ENCODE data around the gene OR52D1.

OR52D1 gene

DNA sequence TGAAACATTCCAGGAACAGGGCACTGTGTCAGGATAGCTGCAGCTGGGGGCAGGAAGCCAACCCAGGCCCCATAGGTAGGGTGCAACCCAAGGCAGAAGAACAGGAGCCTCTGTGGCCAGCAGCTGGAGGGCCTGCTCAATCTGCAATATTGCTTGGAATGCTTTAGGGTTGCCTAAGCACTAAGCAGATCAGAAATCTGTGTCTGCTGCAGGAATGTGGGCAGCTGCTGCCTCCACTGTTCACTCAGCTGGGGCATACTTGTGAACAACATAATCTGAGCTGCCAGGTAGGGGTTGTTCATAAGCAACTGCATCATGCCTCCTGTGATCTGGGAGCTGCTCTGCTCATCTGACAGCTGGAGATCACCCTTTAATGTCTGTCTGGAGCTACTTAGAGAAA is 26.4 kb downstream of the OR52D1 start:
- no peak for DNase-seq

DNA sequence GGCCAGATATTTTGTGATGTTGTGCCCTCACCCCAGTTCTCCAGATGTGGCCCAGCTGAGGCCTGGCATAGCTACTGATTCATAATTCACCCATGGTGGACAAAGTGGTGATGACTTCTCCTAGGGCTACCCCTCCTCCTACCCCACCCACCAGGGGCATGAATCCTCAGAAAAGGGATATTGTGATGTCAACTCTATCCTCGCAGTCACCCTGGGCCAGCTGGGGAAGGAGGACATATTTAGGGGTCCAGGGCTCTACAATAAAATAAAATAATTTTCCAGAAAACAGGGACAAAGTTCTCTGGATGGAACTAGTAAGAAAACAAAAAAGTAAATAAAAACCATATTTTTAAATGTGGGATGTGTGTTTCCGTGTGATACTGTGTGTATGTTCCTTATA is 28.1 kb downstream of the OR52D1 start, which contains the start of gene UBQLNL:
TSS of gene UBQLNL (minus strand) at position 101 of the 400 bp plus-strand sequence. CDS start 258 bp downstream, outside the sequence.
- no peak for DNase-seq

DNA sequence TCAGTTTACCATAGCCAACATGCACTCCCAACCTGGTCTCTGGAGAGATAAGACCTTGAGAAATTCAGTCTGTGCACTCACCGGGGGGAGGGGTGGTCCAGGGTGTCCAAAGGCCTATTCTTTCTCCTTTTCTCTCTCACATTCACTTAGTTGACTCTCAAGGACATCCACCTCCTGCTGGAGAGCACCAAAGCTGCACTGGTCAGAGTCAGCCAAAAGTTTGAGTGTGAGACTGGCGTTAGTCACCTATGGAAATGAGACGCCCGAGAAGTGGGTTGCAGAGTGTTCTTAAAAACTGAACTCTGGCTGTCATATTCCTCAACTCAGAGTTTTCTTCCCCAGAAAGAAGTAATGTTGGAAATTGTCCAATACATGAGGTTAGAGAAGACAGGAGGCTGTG is 33.1 kb downstream of the OR52D1 start:
- DNase-seq: no peak

DNA sequence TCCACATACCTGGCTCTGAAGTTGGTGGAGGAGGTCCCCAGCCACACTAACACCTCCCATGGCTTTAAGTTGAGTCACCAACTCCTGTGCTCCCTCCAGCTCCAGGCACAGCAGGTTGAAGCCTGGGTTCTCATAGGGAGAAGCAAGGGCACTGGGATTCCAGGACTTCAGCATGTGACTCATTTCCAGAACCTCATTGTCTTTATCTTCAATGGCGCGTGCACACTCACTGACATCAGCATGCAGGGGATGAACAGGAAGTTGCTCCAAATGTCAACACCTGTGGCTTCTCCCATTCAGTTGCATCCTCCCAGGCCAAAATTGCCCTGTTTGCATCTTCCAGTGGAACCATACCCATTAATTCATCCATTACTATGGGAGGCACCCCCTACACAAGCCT is 33.8 kb downstream of the OR52D1 start:
- DNase-seq: no peak

DNA sequence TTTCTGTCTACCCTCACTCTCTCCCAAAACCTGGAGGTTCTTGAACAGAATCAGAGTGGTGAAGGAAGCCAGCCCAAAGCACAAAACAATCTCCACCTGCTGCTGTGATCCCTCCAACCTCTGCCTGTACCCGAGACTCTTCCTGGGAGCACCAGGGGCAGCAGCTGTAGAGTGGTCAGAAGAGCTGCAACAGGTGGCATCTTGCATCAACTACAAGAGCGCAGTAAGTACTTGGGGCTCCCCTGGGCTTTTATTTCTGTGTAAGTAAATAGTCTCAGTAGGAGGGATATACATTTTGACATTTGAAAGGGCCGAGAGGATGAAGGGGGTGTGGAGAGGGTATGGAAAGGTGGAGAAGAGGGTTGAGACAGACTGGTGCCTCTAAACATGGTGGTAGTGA is 36.3 kb downstream of the OR52D1 start:
- DNase-seq: no peak

DNA sequence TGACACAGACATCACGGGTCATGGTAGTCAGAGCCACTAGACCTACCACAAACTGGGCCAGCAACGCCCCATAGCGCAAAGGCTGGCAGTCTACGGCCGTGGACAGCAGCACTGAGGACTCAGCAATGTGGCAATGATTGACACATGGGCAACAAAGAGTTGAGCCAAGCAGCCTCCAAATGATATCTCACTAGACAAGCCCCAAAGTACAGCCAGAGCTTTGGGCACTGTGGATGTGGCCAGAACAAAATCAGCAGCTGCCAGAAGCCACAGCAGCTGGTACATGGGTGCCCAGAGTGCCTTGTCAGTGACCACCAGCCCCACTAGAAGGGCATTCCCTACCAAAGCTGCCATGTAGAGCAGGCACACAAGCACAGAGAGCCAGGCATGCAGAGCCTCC is 39.2 kb downstream of the OR52D1 start:
- DNase-seq: no peak

DNA sequence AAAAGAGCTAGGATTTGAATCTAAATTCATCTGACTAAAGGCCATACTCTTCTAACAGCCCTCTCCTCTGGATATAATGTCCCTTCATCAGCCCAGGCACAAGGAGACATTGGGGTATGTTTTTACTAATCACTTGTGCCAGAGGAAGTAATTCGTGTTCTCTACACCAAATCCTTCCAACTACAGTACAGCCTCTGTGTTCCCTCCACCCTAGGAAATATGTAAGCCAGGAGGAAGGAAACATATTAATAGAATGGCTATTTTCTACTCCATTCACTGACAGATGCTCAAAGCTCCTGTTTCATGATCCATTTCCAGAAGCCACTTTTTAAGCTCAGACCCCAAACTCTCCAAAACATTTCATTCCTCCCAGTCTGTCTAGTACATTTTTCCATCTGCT is 40.0 kb downstream of the OR52D1 start:
- no peak for DNase-seq

DNA sequence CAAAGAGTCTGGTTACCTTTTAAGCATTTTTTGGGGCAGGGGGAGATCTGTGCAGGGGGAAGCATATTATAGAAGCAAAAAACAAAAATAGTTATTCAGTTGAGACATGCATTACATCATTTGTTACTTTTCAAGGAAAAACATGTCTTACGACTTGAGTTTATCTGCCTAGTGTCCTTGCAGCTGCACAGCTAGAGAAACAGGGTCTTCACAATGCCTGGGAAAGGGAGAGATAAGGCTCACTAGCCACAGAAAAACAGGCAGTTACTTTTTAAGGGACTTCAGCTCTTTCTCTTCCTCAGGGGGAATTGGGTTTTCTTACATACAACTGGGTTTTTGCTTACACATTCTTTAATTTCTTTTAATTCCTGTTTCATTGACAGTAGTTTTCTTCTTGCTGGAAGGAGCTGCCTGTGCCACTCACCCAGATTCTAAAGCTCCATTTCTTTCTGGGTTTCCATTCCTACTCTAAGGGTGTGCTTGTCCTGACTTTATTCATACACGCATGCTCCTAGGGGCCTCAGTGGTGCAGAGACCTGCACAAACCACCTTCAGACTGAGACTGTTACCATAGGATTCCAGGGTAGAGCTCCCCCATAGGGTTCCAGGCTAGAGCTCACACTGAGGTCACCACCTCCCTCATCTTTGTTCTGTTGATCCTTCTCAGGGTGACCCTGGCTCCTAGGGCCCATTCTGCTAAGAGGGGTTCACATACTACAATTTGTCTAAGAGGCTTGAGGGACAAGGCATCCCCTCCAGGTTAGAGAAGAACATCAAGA is 42.8 kb downstream of the OR52D1 start:
- no peak for DNase-seq

DNA sequence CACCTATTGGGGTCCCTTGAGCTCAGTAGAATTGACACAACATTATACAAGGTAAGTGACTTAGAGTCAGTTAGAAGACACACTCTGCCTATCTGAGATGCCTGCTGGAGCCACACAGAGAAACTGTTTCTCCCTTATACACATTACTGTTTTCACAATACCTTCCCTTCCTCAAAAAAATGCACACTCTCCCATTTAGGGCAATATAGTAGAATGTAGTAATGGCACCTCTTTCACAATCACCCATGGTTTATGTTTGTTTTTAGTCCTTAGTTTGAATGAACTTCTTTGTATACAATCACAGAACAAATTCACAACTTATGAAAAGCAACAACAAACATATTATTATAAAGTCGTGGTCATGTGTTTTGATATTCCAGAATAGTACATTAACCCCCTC is 45.6 kb downstream of the OR52D1 start:
- DNase-seq: no peak

DNA sequence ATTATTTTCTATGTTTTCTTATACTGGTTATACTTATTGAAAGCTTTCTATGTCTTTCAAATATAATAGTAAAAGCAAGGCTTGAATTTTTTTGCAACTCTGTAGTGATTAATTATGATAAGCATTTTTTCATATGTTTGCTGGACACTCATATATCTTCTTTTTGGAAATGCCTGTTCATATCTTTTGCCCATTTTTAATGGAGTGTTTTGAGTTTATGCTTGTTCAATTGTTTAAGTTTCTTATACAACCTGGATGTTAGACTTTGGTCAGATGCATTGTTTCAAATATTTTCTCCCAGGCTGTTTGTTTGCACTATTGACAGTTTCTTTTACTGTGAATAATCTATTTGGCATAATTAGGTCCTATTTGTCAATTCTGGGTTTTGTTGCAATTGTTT is 48.0 kb downstream of the OR52D1 start:
- DNase-seq: no peak
